Bronchial epithelial cell (primary cell): Measurements from ENCODE around the gene RBM38. TPM values are rescaled to one million over a fixed set of nuclear protein-coding genes. Genes with fewer than 3 reads are reported as not detected.

Experiments
- DNase-seq: peaks from one replicate; pipeline ENCODE4 v3.0.0-alpha.2; 2010; ENCODE audit warnings: low read depth
- FAIRE-seq: peaks from 2 replicates; lab custom pipeline; 2011; peaks lifted over from hg19 to GRCh38; lab: Jason Lieb, UNC
- H3K27me3 ChIP-seq: 2 replicates; pipeline ENCODE4 v1.5.1; 2011; ENCODE audit warnings: low read length; ENCODE audit not compliant: control insufficient read depth, insufficient read depth
- H3K36me3 ChIP-seq: 2 replicates; pipeline ENCODE4 v1.5.1; 2011; ENCODE audit warnings: low read length; ENCODE audit not compliant: control insufficient read depth, insufficient read depth
- H3K4me3 ChIP-seq: 2 replicates; pipeline ENCODE4 v1.5.1; 2011; ENCODE audit warnings: mild to moderate bottlenecking, low read depth, low read length, control low read depth
- total RNA-seq: library from RNA; depleted of rRNA; stranded (reverse); fragments of >200 nt; gene quantifications from 2 replicates; pipeline ENCODE4 v1.2.1, GENCODE V29; 2014
- TF ChIP-seq, protein P1 (sequence below): IDR thresholded peaks from 2 replicates; pipeline ENCODE4 v1.5.1; 2011; ENCODE audit warnings: mild to moderate bottlenecking, moderate library complexity, low read length, control low read depth, inconsistent platforms; ENCODE audit not compliant: insufficient read depth, severe bottlenecking

RBM38 gene
- total RNA-seq, 1 donor from 2014 or later, result 6.8 TPM

- DNase-seq (no peak), FAIRE-seq (no peak)
- no peak overlapping the region for H3K4me3 ChIP-seq
- H3K27me3 ChIP-seq, result peaks cover 5% of the 10 kb centered on the region
- TF ChIP-seq, protein P1, sequence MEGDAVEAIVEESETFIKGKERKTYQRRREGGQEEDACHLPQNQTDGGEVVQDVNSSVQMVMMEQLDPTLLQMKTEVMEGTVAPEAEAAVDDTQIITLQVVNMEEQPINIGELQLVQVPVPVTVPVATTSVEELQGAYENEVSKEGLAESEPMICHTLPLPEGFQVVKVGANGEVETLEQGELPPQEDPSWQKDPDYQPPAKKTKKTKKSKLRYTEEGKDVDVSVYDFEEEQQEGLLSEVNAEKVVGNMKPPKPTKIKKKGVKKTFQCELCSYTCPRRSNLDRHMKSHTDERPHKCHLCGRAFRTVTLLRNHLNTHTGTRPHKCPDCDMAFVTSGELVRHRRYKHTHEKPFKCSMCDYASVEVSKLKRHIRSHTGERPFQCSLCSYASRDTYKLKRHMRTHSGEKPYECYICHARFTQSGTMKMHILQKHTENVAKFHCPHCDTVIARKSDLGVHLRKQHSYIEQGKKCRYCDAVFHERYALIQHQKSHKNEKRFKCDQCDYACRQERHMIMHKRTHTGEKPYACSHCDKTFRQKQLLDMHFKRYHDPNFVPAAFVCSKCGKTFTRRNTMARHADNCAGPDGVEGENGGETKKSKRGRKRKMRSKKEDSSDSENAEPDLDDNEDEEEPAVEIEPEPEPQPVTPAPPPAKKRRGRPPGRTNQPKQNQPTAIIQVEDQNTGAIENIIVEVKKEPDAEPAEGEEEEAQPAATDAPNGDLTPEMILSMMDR, result no peak
- no peaks in the 10 kb centered on the region for H3K36me3 ChIP-seq
Observed at GRCh38 chr20:57439432-57439831, 48.2 kb downstream of the RBM38 start.

GRCh38 chr20:57439993-57440392 is 48.8 kb downstream of the RBM38 start:
- no peak for FAIRE-seq
- Histone ChIP-seq H3K27me3 (peaks cover 5% of the 10 kb centered on the region), H3K4me3 (no peak overlapping the region), H3K36me3 (no peaks in the 10 kb centered on the region)
- DNase-seq, result no peak
- TF ChIP-seq, protein P1, result no peak

GRCh38 chr20:57440678-57441509 is 49.7 kb downstream of the RBM38 start:
- DNase-seq (peak; percentile 21), FAIRE-seq (no peak)
- H3K36me3 ChIP-seq, result no peaks in the 10 kb centered on the region
- H3K4me3 ChIP-seq, result no peak overlapping the region
- H3K27me3 ChIP-seq, result peaks cover 5% of the 10 kb centered on the region
- TF ChIP-seq, protein P1, result no peak

GRCh38 chr20:57441510-57442154 is 50.4 kb downstream of the RBM38 start:
- FAIRE-seq (no peak), DNase-seq (no peak)
- no peak overlapping the region for H3K4me3 ChIP-seq
- TF ChIP-seq, protein P1, result no peak
- H3K27me3 ChIP-seq, result peaks cover 6% of the 10 kb centered on the region
- no peaks in the 10 kb centered on the region for H3K36me3 ChIP-seq

DNA sequence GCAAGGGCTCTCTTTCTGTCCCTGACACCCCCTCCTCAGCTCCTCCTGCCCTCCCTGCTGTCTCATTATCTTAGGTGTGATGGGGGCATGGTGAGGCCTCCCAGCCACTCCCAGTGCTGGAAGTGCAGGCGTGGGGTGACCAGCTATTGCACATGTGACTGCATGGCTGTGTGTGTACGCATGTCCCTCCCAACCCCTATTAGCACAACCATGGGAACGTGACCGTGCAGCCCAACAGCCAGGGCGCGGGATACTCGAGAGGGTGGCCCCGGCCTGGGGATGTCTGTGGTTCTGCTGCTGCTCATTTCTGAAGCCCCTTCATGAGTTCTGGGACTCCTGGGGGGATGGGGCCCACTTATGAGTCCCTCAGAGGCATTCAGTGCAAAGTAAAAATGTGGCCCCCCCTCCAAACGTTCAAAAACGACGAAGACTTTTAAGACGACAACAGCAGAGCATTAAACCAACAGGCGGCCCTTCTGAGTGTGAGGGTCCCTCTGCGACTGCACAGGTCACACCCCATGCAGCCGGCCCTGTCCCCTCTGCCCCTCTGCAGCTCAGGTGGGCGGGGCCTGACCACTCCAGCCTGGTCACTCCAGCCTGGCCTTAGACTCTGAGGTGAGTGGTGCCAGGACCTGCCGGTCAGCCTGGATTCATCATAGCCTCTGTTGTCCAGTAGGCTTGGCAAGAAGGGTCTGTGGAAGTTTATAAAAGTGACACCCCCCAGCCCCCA is 51.1 kb downstream of the RBM38 start:
- no peak overlapping the region for H3K4me3 ChIP-seq
- TF ChIP-seq, protein P1, result no peak
- DNase-seq (no peak), FAIRE-seq (no peak)
- peaks cover 9% of the 10 kb centered on the region for H3K27me3 ChIP-seq
- no peaks in the 10 kb centered on the region for H3K36me3 ChIP-seq
